Panc1 (cell line): ENCODE measurements around the gene CCNQ. TPM values are rescaled to one million over a fixed set of nuclear protein-coding genes. Genes with fewer than 3 reads are reported as not detected.

Experiments
- ATAC-seq: fragments of 200-7000 bp; cut with Tn5 transposase; 2 replicates; pipeline ENCODE4 v1.9.1; 2020; ENCODE audit warnings: mild to moderate bottlenecking, moderate library complexity
- BruUV-seq: library from RNA; stranded (reverse); fragments of 400-500 nt; replicated peaks from 2 replicates; lab custom pipeline; 2021; lab: Mats Ljungman, UMichigan
- CTCF ChIA-PET: fragments of 300-600 bp; sonication (Branson Sonifier 250); formaldehyde crosslinking; loops from one replicate; lab custom pipeline; 2022; ENCODE audit warnings: antibody characterized with exemption; lab: Charles Lee
- POLR2A ChIA-PET: fragments of 300-600 bp; sonication (Branson Sonifier 250); formaldehyde crosslinking; loops from one replicate; lab custom pipeline; 2022; ENCODE audit warnings: antibody characterized with exemption; lab: Charles Lee
- DNase-seq: peaks from one replicate; pipeline ENCODE4 v3.0.0-alpha.2; 2010; ENCODE audit warnings: low read depth, low spot score
- H3K27ac ChIP-seq: 2 replicates; pipeline ENCODE4 v1.5.1; 2011; ENCODE audit warnings: mild to moderate bottlenecking, low read length, inconsistent platforms
- H3K27me3 ChIP-seq: fragments of 200-500 bp; sonication (Bioruptor generic); 2 replicates; pipeline ENCODE4 v1.6.0; 2014; ENCODE audit warnings: low read length, inconsistent platforms; ENCODE audit not compliant: control insufficient read depth, insufficient read depth
- H3K36me3 ChIP-seq: fragments of 200-500 bp; sonication (Bioruptor generic); 2 replicates; pipeline ENCODE4 v1.5.1; 2014; ENCODE audit warnings: inconsistent platforms, mild to moderate bottlenecking, low read length, moderate library complexity; ENCODE audit not compliant: control insufficient read depth, insufficient read depth
- H3K4me1 ChIP-seq: 2 replicates; pipeline ENCODE4 v1.5.1; 2011; ENCODE audit warnings: inconsistent platforms, mild to moderate bottlenecking, low read length, moderate library complexity; ENCODE audit not compliant: control insufficient read depth, insufficient read depth
- H3K4me3 ChIP-seq, 2 experiments: 2 replicates each; pipeline ENCODE4 v1.5.1; 2011 to 2012; ENCODE audit warnings: low read depth in 2 of 2, low read length in 2 of 2, mild to moderate bottlenecking in 2 of 2, inconsistent platforms in 1 of 2, moderate library complexity in 1 of 2
- H3K9me3 ChIP-seq: fragments of 200-500 bp; sonication (Bioruptor generic); 2 replicates; pipeline ENCODE4 v1.5.1; 2014; ENCODE audit warnings: low read depth, mild to moderate bottlenecking, inconsistent platforms, low read length, moderate library complexity; ENCODE audit not compliant: control insufficient read depth, insufficient read depth
- CTCF ChIP-seq: fragments of 450-650 bp; IDR thresholded peaks from 2 replicates; pipeline ENCODE4 v1.5.1; 2017; ENCODE audit warnings: mild to moderate bottlenecking
- POLR2AphosphoS5 ChIP-seq: IDR thresholded peaks from 2 replicates; pipeline ENCODE4 v1.6.1; 2012; ENCODE audit warnings: mild to moderate bottlenecking, low read depth, low read length, moderate library complexity
- REST ChIP-seq, 2 experiments: IDR thresholded peaks; 2 replicates each; pipeline ENCODE4 v1.6.1; 2011 to 2012; ENCODE audit warnings: low read depth in 2 of 2, control low read depth in 1 of 2, low read length in 1 of 2, mild to moderate bottlenecking in 1 of 2, moderate library complexity in 1 of 2; ENCODE audit not compliant: insufficient read depth in 1 of 2
- SIN3A ChIP-seq: IDR thresholded peaks from 2 replicates; pipeline ENCODE4 v1.6.1; 2012; ENCODE audit warnings: low read depth, mild to moderate bottlenecking, low read length, moderate library complexity, borderline replicate concordance; ENCODE audit not compliant: insufficient read depth
- TCF7L2 ChIP-seq: IDR thresholded peaks from 2 replicates; pipeline ENCODE4 v1.6.1; 2011; ENCODE audit warnings: mild to moderate bottlenecking, low read depth, low read length, inconsistent platforms
- in situ Hi-C: cut with HindIII; loops from 2 replicates; pipeline ENCODE4 v1.10.0; 2016; ENCODE audit warnings: low sequenced_read_pairs, low pct_unique_long_range_greater_than_20kb
- intact Hi-C: fragments of 100-400 bp; cut with micrococcal nuclease; formaldehyde crosslinking; loops from one replicate; pipeline ENCODE4 v1.10.0; 2022; ENCODE audit not compliant: unreplicated experiment
- total RNA-seq: library from RNA; stranded (reverse); gene quantifications from one replicate; pipeline ENCODE4 v1.2.1, GENCODE V29; 2021; ENCODE audit not compliant: unreplicated experiment

Gene CCNQ
- total RNA-seq, 1 experiment from 2014 or later = 42.1 TPM

- intact Hi-C loops (no loop called here), in situ Hi-C loops (no loop called here)
- H3K36me3 ChIP-seq = no peaks in the 10 kb centered on the region
- TF ChIP-seq CTCF (no peak), SIN3A (no peak), POLR2AphosphoS5 (no peak), REST (IDR thresholded peaks at IDR 0.05; ENCODE audit: insufficient read depth in 1 of 2, low read depth in 2 of 2, low read length in 1 of 2) (no peak)
- ChIA-PET POLR2A (no interaction called here), CTCF (no interaction called here)
- H3K27me3 ChIP-seq = no peaks in the 10 kb centered on the region
- H3K9me3 ChIP-seq = no peaks in the 10 kb centered on the region
- BruUV-seq = no TSS peak
- no peak overlapping the region for H3K4me3 ChIP-seq
- DNase-seq = no peak
- no peaks in the 10 kb centered on the region for H3K4me1 ChIP-seq
- H3K27ac ChIP-seq = no peak overlapping the region
- ATAC-seq = no peak
These were observed 47.8 kb downstream of the CCNQ start for GRCh38 chrX:153551135-153551534.

DNA sequence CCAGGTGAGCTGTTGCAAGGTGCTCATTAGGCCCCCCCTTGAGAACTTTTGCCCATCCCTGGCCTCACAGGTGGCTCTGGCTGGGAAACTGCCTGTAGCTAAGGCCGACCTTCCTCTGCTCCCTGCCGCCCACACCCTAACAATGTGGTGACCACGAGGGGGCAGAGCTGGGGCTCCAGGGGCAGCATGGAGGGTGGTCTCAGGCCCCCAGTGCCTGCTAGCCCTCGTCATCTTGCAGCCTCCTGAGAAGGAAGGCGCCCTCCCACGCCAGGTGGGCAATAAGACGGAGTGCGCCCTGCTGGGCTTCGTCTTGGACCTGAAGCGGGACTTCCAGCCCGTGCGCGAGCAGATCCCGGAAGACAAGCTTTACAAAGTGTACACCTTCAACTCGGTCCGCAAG lies 49.1 kb downstream of the CCNQ start:
- no peak for TF ChIP-seq CTCF
- no peak for TF ChIP-seq REST (IDR thresholded peaks at IDR 0.05; ENCODE audit: insufficient read depth in 1 of 2, low read depth in 2 of 2, low read length in 1 of 2)
- no peak for TF ChIP-seq SIN3A
- TF ChIP-seq TCF7L2 = no peak
- no peak for TF ChIP-seq POLR2AphosphoS5
- intact Hi-C loops = no loop called here
- no peaks in the 10 kb centered on the region for H3K9me3 ChIP-seq
- ChIA-PET POLR2A (no interaction called here), CTCF (interaction anchor here (0.5 to 1.5 kb wide), 2 partner anchors 9 to 118 kb away, joined by 3 to 5 read pairs; no protein-coding TSS in a partner anchor)
- ATAC-seq (no peak), DNase-seq (no peak)
- no TSS peak for BruUV-seq
- H3K4me3 ChIP-seq = no peak overlapping the region
- no peak overlapping the region for H3K27ac ChIP-seq
- in situ Hi-C loops = no loop called here
- no peaks in the 10 kb centered on the region for H3K27me3 ChIP-seq
- H3K36me3 ChIP-seq = no peaks in the 10 kb centered on the region
- H3K4me1 ChIP-seq = no peaks in the 10 kb centered on the region
